ENCODE data around the gene PRCP. TPM values are rescaled to one million over a fixed set of nuclear protein-coding genes. Genes with fewer than 3 reads are reported as not detected.

Gene PRCP
- total RNA-seq, 2 donors from 2014 or later, result 76.8 to 107 TPM

GRCh38 chr11:82776377-82776776 is 123.9 kb downstream of the PRCP start:
- DNase-seq, result peak; percentile 64
- Histone ChIP-seq H3K27me3 (ENCODE audit: control insufficient read depth, insufficient read depth, low read length, poor library complexity, severe bottlenecking) (no peaks in the 10 kb centered on the region), H3K36me3 (ENCODE audit: control insufficient read depth, insufficient read depth, low read length) (no peaks in the 10 kb centered on the region), H3K9ac (ENCODE audit: extremely low read depth, low read length, poor library complexity, severe bottlenecking) (no peak overlapping the region), H3K4me1 (ENCODE audit: control insufficient read depth, insufficient read depth, low read length) (peaks cover 6% of the 10 kb centered on the region), H3K27ac (ENCODE audit: low read depth, low read length) (no peak overlapping the region), H3K4me3 (ENCODE audit: low read length) (peak overlapping the region; percentile 24), H3K9me3 (ENCODE audit: control insufficient read depth, low read length) (peaks cover 10% of the 10 kb centered on the region)
- H3K36me3 Mint-ChIP-seq (ENCODE audit: low read depth), result no peaks in the 10 kb centered on the region
- no peaks in the 10 kb centered on the region for H3K9me3 Mint-ChIP-seq
- H3K27ac Mint-ChIP-seq, result peak overlapping the region; percentile 83
- no peak overlapping the region for H3K4me3 Mint-ChIP-seq
- WGBS, 2 experiments (ENCODE audit: insufficient coverage in 1 of 2, insufficient read length in 1 of 2), result 83 to 85% methylated on average over 1 to 2 of the region's 2 CpGs
- H3K27me3 Mint-ChIP-seq (ENCODE audit: insufficient read depth), result peaks cover 12% of the 10 kb centered on the region
- TF ChIP-seq CTCF (conservative IDR thresholded peaks at IDR 0.05), result no peak
- H3K4me1 Mint-ChIP-seq, result peaks cover 23% of the 10 kb centered on the region

GRCh38 chr11:82775736-82776346 is 124.4 kb downstream of the PRCP start:
- Mint-ChIP-seq H3K4me1 (peaks cover 23% of the 10 kb centered on the region), H3K27ac (peak overlapping the region; percentile 83), H3K4me3 (no peak overlapping the region), H3K9me3 (no peaks in the 10 kb centered on the region), H3K27me3 (ENCODE audit: insufficient read depth) (peaks cover 11% of the 10 kb centered on the region), H3K36me3 (ENCODE audit: low read depth) (no peaks in the 10 kb centered on the region)
- H3K36me3 ChIP-seq (ENCODE audit: control insufficient read depth, insufficient read depth, low read length), result no peaks in the 10 kb centered on the region
- peak; percentile 90 for TF ChIP-seq CTCF (conservative IDR thresholded peaks at IDR 0.05)
- H3K27me3 ChIP-seq (ENCODE audit: control insufficient read depth, insufficient read depth, low read length, poor library complexity, severe bottlenecking), result no peaks in the 10 kb centered on the region
- 21 to 54% methylated on average over 2 to 3 of the region's 3 CpGs for WGBS, 2 experiments (ENCODE audit: insufficient coverage in 1 of 2, insufficient read length in 1 of 2)
- DNase-seq, result peak; percentile 93
- peaks cover 6% of the 10 kb centered on the region for H3K4me1 ChIP-seq (ENCODE audit: control insufficient read depth, insufficient read depth, low read length)
- no peak overlapping the region for H3K27ac ChIP-seq (ENCODE audit: low read depth, low read length)
- peak overlapping the region; percentile 24 for H3K4me3 ChIP-seq (ENCODE audit: low read length)
- H3K9me3 ChIP-seq (ENCODE audit: control insufficient read depth, low read length), result peaks cover 10% of the 10 kb centered on the region
- H3K9ac ChIP-seq (ENCODE audit: extremely low read depth, low read length, poor library complexity, severe bottlenecking), result no peak overlapping the region

GRCh38 chr11:82775218-82775617 is 125.0 kb downstream of the PRCP start:
- peaks cover 10% of the 10 kb centered on the region for H3K9me3 ChIP-seq (ENCODE audit: control insufficient read depth, low read length)
- peaks cover 6% of the 10 kb centered on the region for H3K4me1 ChIP-seq (ENCODE audit: control insufficient read depth, insufficient read depth, low read length)
- no peak for TF ChIP-seq CTCF (conservative IDR thresholded peaks at IDR 0.05)
- Mint-ChIP-seq H3K36me3 (ENCODE audit: low read depth) (no peaks in the 10 kb centered on the region), H3K4me3 (no peak overlapping the region), H3K27me3 (ENCODE audit: insufficient read depth) (peaks cover 11% of the 10 kb centered on the region), H3K27ac (no peak overlapping the region), H3K4me1 (peaks cover 23% of the 10 kb centered on the region), H3K9me3 (no peaks in the 10 kb centered on the region)
- no peak overlapping the region for H3K9ac ChIP-seq (ENCODE audit: extremely low read depth, low read length, poor library complexity, severe bottlenecking)
- no peaks in the 10 kb centered on the region for H3K27me3 ChIP-seq (ENCODE audit: control insufficient read depth, insufficient read depth, low read length, poor library complexity, severe bottlenecking)
- WGBS, 2 experiments (ENCODE audit: insufficient coverage in 1 of 2, insufficient read length in 1 of 2), result no CpG with 5 or more reads among the region's 1 CpG
- no peak for DNase-seq
- H3K36me3 ChIP-seq (ENCODE audit: control insufficient read depth, insufficient read depth, low read length), result no peaks in the 10 kb centered on the region
- H3K4me3 ChIP-seq (ENCODE audit: low read length), result no peak overlapping the region
- H3K27ac ChIP-seq (ENCODE audit: low read depth, low read length), result no peak overlapping the region

Other genes starting within 250 kb of the PRCP start
- 1 to 10 TPM; 1.5 to 4.7 TPM for gene FAM181B, start 166.6 kb downstream of the PRCP start, total RNA-seq
- 10 to 100 TPM; 14.4 to 24.1 TPM for gene DDIAS, start 1.3 kb upstream of the PRCP start, total RNA-seq
- 10 to 100 TPM in 1 of 2 donors, 1 to 10 TPM in 1; 8.4 to 15.8 TPM for gene RAB30, start 171.5 kb upstream of the PRCP start, total RNA-seq

All from endodermal cell (in vitro differentiated cells).